Renal pelvis (tissue), 4 donors: ENCODE data around the gene ATP8A2. TPM values are rescaled to one million over a fixed set of nuclear protein-coding genes. Genes with fewer than 3 reads are reported as not detected.
"Not testable (repeated sequence)": the region's sequence is repeated elsewhere in the genome, so short reads cannot be mapped to it uniquely, and the experiment has no call there.

ENCODE experiments used
- DNase-seq: peaks from one replicate; pipeline ENCODE4 v3.0.0-alpha.2; 2013
- polyA plus RNA-seq, 3 donors: library from polyadenylated mRNA; unstranded; fragments of 120-200 nt; gene quantifications; one replicate each; pipeline ENCODE4 v1.2.1, GENCODE V29; 2013; ENCODE audit not compliant: insufficient read length in 3 of 3

The ATP8A2 gene
- polyA plus RNA-seq, 3 donors = 4.8 to 5.4 (median 5.1) TPM

DNA sequence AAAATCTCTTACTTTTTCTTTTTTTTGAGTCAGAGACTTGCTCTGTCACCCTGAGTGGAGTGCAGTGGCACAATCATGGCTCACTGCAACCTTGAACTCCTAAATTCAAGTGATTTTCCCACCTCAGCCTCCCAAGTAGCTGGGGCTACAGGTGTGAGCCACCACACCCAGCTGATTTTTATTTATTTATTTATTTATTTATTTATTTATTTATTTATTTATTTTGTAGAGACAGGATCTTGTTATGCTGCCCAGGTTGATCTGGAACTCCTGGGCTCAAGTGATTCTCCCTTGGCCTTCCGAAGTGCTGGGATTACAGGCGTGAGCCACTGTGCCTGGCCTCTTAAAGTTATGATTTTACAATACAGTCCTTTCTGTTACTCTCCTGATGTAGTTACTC is 696.6 kb downstream of the ATP8A2 start:
- not testable (repeated sequence) for DNase-seq

DNA sequence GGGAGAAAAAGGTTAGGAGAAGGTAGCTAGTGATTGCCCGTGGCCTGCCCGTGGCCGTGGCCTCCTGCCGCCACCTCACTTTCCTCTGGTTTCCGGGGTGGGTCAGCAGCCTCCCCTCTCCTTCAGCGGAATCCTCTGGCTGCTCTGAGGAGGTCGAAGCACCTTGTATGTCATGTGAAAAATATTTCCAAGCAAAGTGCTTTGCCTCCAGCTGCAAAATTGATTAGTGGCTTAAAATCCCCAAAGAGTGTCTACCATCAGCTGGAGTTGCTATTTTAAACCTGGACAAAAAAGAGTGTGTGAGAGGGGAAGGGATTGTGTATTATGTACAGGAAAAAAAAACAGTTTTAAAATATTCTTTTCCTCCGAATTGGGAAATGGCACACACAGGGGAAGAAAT is 697.9 kb downstream of the ATP8A2 start:
- not testable (repeated sequence) for DNase-seq

DNA sequence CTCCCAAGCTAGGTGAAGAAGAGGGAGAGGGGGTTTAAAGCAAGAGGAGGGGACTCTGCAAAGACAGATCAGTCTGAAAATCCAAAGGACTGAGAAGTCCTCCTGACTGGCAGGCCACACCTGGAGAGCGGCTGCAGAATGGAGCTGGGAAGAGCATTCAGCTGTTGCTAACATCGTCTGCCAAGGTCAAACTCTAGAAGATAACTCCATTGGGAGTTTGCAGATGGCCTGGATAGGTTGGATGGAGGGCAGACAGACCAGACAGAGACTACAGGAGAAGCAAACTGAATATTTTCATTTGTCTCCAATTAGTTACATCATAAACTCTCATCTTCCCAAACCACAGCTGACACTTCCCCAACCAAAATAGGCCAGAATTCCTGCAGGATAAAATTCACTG is 699.9 kb downstream of the ATP8A2 start:
- no peak for DNase-seq

DNA sequence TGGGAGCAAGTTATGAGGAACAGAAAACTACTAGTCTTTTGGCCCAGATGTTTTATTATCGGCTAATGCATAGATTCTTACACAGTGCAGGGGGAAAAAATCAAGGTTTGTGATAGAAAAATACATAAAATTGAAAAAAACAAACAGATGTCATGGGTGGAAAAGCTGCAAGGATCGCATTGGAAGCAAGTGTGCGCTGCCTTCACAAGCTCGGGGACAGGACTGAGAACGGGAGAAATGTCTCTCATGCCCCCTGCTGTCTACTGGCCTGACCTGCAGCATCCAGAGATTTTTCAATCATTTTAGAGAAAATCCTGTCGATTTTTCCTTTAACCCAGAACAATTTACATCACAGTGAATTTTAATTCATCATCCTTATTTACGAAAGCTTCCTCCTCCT is 700.6 kb downstream of the ATP8A2 start:
- DNase-seq = not testable (repeated sequence)

DNA sequence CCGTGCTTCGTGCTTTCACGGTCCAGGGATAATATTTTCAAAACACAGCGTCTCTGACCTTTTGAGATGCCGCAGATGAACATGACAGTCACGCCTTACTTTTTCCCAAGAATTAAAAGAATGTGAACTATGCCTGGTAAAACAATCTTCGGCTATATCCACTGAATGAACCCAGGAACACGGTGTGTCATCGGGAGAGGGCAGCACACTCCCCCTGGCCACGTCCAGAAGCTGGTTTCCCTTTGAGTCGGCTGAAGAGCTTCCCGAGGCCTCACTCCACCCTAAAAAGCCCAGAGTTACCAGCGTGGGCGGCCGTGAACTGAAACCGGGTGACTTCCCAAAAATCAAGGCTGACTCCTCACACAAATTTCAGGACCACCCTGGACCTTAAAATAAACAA is 702.9 kb downstream of the ATP8A2 start:
- DNase-seq = no peak

Other genes starting within 250 kb of the ATP8A2 start
- under 1 TPM; 0.31 to 0.43 (median 0.40) TPM for gene AMER2, start 199.7 kb upstream of the ATP8A2 start, polyA plus RNA-seq
- 10 to 100 TPM; 15.2 to 18.9 (median 16.4) TPM for gene MTMR6, start 84.5 kb upstream of the ATP8A2 start, polyA plus RNA-seq
- gene NUP58, start 70.3 kb upstream of the ATP8A2 start, polyA plus RNA-seq = 10 to 100 TPM; 33.9 to 56.3 (median 56.1) TPM